GM12878 (cell line): Measurements from ENCODE around the gene TSC22D4. TPM values are rescaled to one million over a fixed set of nuclear protein-coding genes. Genes with fewer than 3 reads are reported as not detected.

Experiments used
- CEBPB ChIP-seq, 2 experiments: fragments of 150-350 bp in 1 of 2; IDR thresholded peaks; 2 replicates each; pipeline ENCODE4 v1.6.1; 2012 to 2014; ENCODE audit warnings: low read depth in 2 of 2, low read length in 2 of 2, borderline replicate concordance in 1 of 2, inconsistent platforms in 1 of 2
- CHD4 ChIP-seq: fragments of 200-600 bp; sonication (generic); IDR thresholded peaks from 2 replicates; pipeline ENCODE4 v1.6.1; 2016; ENCODE audit warnings: mild to moderate bottlenecking
- CREB1 ChIP-seq: IDR thresholded peaks from 2 replicates; pipeline ENCODE4 v1.6.1; 2012; ENCODE audit warnings: low read depth, mild to moderate bottlenecking, inconsistent platforms
- EED ChIP-seq: sonication (generic); IDR thresholded peaks from 2 replicates; pipeline ENCODE4 v1.6.1; 2016; ENCODE audit warnings: antibody characterized with exemption, low read depth
- FOXM1 ChIP-seq: IDR thresholded peaks from 2 replicates; pipeline ENCODE4 v1.6.1; 2012; ENCODE audit warnings: low read depth, mild to moderate bottlenecking, inconsistent platforms, low read length, moderate library complexity
- IKZF2 ChIP-seq, 2 experiments: fragments of 450-650 bp; IDR thresholded peaks; 2 replicates each; pipeline ENCODE4 v1.6.1; 2017; ENCODE audit warnings: mild to moderate bottlenecking in 2 of 2, moderate library complexity in 2 of 2
- MYB ChIP-seq: fragments of 150-350 bp; IDR thresholded peaks from 2 replicates; pipeline ENCODE4 v1.6.1; 2014; ENCODE audit warnings: mild to moderate bottlenecking, low read depth, low read length, borderline replicate concordance
- MYC ChIP-seq: IDR thresholded peaks from 2 replicates; pipeline ENCODE4 v1.6.1; 2011; ENCODE audit warnings: mild to moderate bottlenecking, low read length, moderate library complexity, inconsistent platforms; ENCODE audit not compliant: insufficient read depth, insufficient replicate concordance, insufficient read length, severe bottlenecking
- NFIC ChIP-seq: IDR thresholded peaks from 2 replicates; pipeline ENCODE4 v1.6.1; 2012; ENCODE audit warnings: low read depth, mild to moderate bottlenecking, inconsistent platforms, low read length, moderate library complexity
- NR2F1 ChIP-seq: fragments of 450-650 bp; conservative IDR thresholded peaks from 2 replicates; pipeline ENCODE4 v1.6.1; 2017; ENCODE audit warnings: mild to moderate bottlenecking
- POLR2A ChIP-seq: IDR thresholded peaks from 2 replicates; pipeline ENCODE4 v1.6.1; 2011; ENCODE audit warnings: low read depth, mild to moderate bottlenecking, low read length
- RAD21 ChIP-seq: IDR thresholded peaks from 2 replicates; pipeline ENCODE4 v1.6.1; 2011; ENCODE audit warnings: mild to moderate bottlenecking, low read depth, low read length, moderate library complexity; ENCODE audit not compliant: insufficient read depth
- RBBP5 ChIP-seq: fragments of 200-600 bp; sonication (generic); conservative IDR thresholded peaks from 2 replicates; pipeline ENCODE4 v1.6.1; 2016
- SMAD5 ChIP-seq: IDR thresholded peaks from 2 replicates; pipeline ENCODE4 v1.6.1; 2016; ENCODE audit warnings: antibody characterized with exemption, low read depth
- SRF ChIP-seq, 2 experiments: IDR thresholded peaks; 2 replicates each; pipeline ENCODE4 v1.6.1; 2011; ENCODE audit warnings: low read depth in 2 of 2, low read length in 2 of 2, mild to moderate bottlenecking in 1 of 2, moderate library complexity in 1 of 2
- STAT1 ChIP-seq: fragments of 450-650 bp; conservative IDR thresholded peaks from 2 replicates; pipeline ENCODE4 v1.6.1; 2014; ENCODE audit warnings: antibody characterized with exemption, mild to moderate bottlenecking
- TBL1XR1 ChIP-seq: IDR thresholded peaks from 2 replicates; pipeline ENCODE4 v1.6.1; 2012; ENCODE audit warnings: low read depth, low read length, improper control_type of control experiment
- TCF7 ChIP-seq: IDR thresholded peaks from 2 replicates; pipeline ENCODE4 v1.6.1; 2014; ENCODE audit warnings: antibody characterized with exemption, borderline replicate concordance
- polyA plus RNA-seq, 11 experiments: library from polyadenylated mRNA; depleted of rRNA in 4 of 11; unstranded in 6 of 11; stranded (reverse) in 5 of 11; fragments of >200 nt; fragmentation: Nextera tagmentation in 4 of 11; fragmentation: Illumina TruSeq in 1 of 11; extraction: Ambion mirVana in 4 of 11; extraction: Trizol in 1 of 11; gene quantifications; 1 replicate in 1 of 11; 2 replicates in 10 of 11; pipeline versions ENCODE4 v1.2.1 to v1.2.3, GENCODE V29; 2011 to 2016; ENCODE audit warnings: inconsistent platforms in 2 of 11, missing spikeins in 2 of 11, low read depth in 1 of 11
- total RNA-seq, 4 experiments: library from RNA; depleted of rRNA in 3 of 4; stranded (reverse); fragments of >200 nt in 3 of 4; fragmentation: Illumina TruSeq in 1 of 4; extraction: Trizol in 1 of 4; gene quantifications; 2 replicates each; pipeline versions ENCODE4 v1.2.1 to v1.2.3, GENCODE V29; 2013 to 2021
- TF ChIP-seq, protein P1 (sequence below): fragments of 450-650 bp; conservative IDR thresholded peaks from 2 replicates; pipeline ENCODE4 v1.6.1; 2017; ENCODE audit warnings: mild to moderate bottlenecking, moderate library complexity
- TF ChIP-seq, protein P2 (sequence below): IDR thresholded peaks from 2 replicates; pipeline ENCODE4 v1.6.1; 2011; ENCODE audit warnings: borderline replicate concordance, low read depth, mild to moderate bottlenecking, moderate library complexity, mixed read lengths, low read length; ENCODE audit not compliant: insufficient read depth; ENCODE audit errors: extremely low read length
- TF ChIP-seq, protein P3 (sequence below): IDR thresholded peaks from 2 replicates; pipeline ENCODE4 v1.6.1; 2012; ENCODE audit warnings: low read depth, low read length, improper control_type of control experiment
- TF ChIP-seq, protein P4 (sequence below): IDR thresholded peaks from 2 replicates; pipeline ENCODE4 v1.6.1; 2012; ENCODE audit warnings: improper control_type of control experiment, low read depth, low read length; ENCODE audit not compliant: insufficient replicate concordance

The TSC22D4 gene
- total and polyA plus RNA-seq, 10 of the 15 experiments (the other 5 are each of a cell fraction or from before 2014, with no cell fraction given) = 0.50 to 65.7 (median 24.4) TPM

DNA sequence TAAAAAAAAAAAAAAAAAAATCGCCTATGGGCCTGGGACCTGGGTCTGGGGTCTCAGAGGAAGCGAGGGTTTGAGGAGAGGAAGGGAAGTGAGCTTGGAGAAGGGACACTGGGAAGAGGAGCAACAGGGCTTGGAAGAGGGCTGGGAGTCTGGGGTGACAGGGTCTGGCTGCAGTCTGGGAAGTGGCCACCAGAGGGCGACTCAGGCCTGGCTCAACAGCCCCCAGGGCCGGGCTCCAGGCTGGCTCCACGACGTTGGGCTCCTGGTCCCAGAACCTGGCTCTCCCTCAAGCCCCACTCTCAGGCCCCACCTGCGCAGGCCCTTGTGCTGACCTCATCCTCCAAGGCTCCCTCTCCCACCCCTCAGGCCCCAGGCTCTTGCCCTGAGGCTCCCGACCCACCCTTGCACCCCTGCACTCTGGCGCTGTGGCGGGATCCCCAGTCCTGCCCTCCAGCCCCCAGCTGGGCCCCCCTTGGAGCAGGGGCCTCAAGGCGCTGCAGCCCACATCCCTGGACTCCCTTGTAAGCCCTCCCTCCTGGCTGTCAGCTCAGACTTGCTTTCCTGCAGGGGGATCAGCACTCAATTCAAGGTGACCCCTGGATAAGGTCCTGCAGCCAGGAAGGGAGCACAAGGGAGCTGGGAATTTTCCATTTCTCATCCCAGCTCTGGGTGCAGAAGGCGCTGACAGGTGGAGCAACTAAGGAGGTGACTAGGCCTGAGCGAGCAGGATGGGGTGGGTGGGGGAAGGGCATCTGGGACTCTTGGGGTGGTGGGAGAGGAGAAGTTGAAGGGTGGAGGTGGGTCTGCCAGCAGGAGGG is 9.6 kb downstream of the TSC22D4 start (continued):
- TF ChIP-seq RBBP5 (no peak), CHD4 (no peak), POLR2A (peak; percentile 63; the same call in 1 of the 2 replicates), IKZF2 (IDR thresholded peaks at IDR 0.05) (no peak), EED (no peak), CREB1 (no peak), MYC (no peak), SRF (IDR thresholded peaks at IDR 0.05; ENCODE audit: low read depth in 2 of 2, low read length in 2 of 2) (no peak), NFIC (no peak), MYB (no peak), FOXM1 (no peak), STAT1 (no peak), CEBPB (IDR thresholded peaks at IDR 0.05; ENCODE audit: borderline replicate concordance in 1 of 2, low read depth in 2 of 2, low read length in 2 of 2) (no peak), RAD21 (peak; percentile 85), SMAD5 (no peak), NR2F1 (0 out of 2 replicates have a peak, but pooled peaks have one; percentile 21), TBL1XR1 (no peak), TCF7 (no peak)
- TF ChIP-seq, protein P1, sequence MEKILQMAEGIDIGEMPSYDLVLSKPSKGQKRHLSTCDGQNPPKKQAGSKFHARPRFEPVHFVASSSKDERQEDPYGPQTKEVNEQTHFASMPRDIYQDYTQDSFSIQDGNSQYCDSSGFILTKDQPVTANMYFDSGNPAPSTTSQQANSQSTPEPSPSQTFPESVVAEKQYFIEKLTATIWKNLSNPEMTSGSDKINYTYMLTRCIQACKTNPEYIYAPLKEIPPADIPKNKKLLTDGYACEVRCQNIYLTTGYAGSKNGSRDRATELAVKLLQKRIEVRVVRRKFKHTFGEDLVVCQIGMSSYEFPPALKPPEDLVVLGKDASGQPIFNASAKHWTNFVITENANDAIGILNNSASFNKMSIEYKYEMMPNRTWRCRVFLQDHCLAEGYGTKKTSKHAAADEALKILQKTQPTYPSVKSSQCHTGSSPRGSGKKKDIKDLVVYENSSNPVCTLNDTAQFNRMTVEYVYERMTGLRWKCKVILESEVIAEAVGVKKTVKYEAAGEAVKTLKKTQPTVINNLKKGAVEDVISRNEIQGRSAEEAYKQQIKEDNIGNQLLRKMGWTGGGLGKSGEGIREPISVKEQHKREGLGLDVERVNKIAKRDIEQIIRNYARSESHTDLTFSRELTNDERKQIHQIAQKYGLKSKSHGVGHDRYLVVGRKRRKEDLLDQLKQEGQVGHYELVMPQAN = no peak
- TF ChIP-seq, protein P2, sequence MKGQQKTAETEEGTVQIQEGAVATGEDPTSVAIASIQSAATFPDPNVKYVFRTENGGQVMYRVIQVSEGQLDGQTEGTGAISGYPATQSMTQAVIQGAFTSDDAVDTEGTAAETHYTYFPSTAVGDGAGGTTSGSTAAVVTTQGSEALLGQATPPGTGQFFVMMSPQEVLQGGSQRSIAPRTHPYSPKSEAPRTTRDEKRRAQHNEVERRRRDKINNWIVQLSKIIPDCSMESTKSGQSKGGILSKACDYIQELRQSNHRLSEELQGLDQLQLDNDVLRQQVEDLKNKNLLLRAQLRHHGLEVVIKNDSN = no peak
- TF ChIP-seq, protein P3, sequence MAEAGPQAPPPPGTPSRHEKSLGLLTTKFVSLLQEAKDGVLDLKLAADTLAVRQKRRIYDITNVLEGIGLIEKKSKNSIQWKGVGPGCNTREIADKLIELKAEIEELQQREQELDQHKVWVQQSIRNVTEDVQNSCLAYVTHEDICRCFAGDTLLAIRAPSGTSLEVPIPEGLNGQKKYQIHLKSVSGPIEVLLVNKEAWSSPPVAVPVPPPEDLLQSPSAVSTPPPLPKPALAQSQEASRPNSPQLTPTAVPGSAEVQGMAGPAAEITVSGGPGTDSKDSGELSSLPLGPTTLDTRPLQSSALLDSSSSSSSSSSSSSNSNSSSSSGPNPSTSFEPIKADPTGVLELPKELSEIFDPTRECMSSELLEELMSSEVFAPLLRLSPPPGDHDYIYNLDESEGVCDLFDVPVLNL = no peak
- TF ChIP-seq, protein P4, sequence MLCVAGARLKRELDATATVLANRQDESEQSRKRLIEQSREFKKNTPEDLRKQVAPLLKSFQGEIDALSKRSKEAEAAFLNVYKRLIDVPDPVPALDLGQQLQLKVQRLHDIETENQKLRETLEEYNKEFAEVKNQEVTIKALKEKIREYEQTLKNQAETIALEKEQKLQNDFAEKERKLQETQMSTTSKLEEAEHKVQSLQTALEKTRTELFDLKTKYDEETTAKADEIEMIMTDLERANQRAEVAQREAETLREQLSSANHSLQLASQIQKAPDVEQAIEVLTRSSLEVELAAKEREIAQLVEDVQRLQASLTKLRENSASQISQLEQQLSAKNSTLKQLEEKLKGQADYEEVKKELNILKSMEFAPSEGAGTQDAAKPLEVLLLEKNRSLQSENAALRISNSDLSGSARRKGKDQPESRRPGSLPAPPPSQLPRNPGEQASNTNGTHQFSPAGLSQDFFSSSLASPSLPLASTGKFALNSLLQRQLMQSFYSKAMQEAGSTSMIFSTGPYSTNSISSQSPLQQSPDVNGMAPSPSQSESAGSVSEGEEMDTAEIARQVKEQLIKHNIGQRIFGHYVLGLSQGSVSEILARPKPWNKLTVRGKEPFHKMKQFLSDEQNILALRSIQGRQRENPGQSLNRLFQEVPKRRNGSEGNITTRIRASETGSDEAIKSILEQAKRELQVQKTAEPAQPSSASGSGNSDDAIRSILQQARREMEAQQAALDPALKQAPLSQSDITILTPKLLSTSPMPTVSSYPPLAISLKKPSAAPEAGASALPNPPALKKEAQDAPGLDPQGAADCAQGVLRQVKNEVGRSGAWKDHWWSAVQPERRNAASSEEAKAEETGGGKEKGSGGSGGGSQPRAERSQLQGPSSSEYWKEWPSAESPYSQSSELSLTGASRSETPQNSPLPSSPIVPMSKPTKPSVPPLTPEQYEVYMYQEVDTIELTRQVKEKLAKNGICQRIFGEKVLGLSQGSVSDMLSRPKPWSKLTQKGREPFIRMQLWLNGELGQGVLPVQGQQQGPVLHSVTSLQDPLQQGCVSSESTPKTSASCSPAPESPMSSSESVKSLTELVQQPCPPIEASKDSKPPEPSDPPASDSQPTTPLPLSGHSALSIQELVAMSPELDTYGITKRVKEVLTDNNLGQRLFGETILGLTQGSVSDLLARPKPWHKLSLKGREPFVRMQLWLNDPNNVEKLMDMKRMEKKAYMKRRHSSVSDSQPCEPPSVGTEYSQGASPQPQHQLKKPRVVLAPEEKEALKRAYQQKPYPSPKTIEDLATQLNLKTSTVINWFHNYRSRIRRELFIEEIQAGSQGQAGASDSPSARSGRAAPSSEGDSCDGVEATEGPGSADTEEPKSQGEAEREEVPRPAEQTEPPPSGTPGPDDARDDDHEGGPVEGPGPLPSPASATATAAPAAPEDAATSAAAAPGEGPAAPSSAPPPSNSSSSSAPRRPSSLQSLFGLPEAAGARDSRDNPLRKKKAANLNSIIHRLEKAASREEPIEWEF = no peak
